ENCODE results near the gene GDA.

GDA gene

GRCh38 chr9:72149231-72149975 is at the start of gene GDA:
Gene GDA, plus strand, starts transcription at chr9:72149440. Its CDS starts 120 bp downstream, at chr9:72149560.
- DNase-seq (ENCODE audit: low read depth in 1 of 2, low spot score in 1 of 2), result no peak

- no peak for DNase-seq (ENCODE audit: low read depth in 1 of 2, low spot score in 1 of 2)
Measured at GRCh38 chr9:72102520-72102919, 46.7 kb upstream of the GDA start.

- DNase-seq (ENCODE audit: low read depth in 1 of 2, low spot score in 1 of 2), result no peak
Measured at GRCh38 chr9:72113056-72113455, 36.2 kb upstream of the GDA start.

- DNase-seq (ENCODE audit: low read depth in 1 of 2, low spot score in 1 of 2), result no peak
Measured at GRCh38 chr9:72119853-72120252, 29.4 kb upstream of the GDA start.

- no peak for DNase-seq (ENCODE audit: low read depth in 1 of 2, low spot score in 1 of 2)
Measured at GRCh38 chr9:72124947-72125346, 24.3 kb upstream of the GDA start.

DNA sequence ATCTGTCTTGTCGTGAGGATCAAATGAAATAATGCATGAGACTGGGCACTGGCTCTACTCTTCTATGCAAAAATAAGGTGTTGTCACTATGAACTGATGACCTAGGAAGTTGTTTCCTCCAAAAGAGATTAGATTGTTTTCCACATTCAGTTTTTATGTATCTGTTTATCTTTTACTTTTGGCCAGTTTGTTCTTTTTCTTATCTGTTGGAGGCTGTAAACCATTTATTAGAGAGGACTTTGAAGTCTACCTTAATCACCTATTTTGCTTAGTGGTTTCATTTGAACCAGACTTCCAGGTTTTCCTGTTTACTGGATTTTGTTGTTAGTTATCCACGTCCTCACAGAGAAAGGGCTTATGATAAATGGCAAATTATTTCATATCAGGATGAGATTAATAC is 21.5 kb upstream of the GDA start:
- no peak for DNase-seq (ENCODE audit: low read depth in 1 of 2, low spot score in 1 of 2)

- DNase-seq (ENCODE audit: low read depth in 1 of 2, low spot score in 1 of 2), result no peak
Measured at GRCh38 chr9:72128526-72128925, 20.7 kb upstream of the GDA start.

DNA sequence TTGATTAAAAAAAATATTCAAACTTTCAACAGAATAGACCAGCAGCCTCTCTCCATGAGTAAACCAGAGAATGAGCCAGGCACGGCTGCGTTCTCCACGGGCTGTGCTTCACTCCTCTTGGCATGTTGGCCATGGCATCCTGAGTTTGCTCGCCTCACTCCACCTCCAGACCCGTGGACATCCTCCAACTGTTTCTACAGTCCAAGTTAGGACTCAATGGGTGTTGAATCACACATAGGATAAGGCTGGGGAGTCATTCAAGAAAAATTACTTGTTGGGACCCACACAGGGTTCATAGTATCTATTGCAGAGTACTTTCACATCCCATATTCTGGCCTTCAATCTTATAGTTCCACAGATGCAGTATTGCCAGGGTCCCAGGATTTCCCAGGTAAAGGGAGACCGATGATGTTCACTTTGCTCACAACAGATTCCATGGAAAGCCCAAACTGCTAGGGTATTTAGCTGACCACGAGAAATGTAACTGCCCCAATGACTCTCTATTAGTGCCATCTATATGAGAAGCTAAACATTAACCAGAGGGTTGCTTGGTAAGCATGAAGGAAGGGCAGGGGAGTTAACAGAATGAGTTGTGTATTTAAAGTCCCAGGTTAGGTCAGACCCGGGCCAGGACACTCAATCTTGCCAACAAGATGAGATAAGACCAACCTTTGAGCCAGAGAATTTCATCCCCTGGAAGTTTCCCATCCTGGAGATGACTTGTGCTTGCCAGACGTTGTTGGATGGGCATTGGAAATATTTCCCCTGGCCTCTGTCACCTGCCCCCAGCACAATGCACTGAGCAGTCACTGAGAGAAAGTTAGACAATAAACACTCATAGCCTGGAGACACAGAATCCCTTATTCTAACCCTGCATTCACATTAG is 19.7 kb upstream of the GDA start:
- no peak for DNase-seq (ENCODE audit: low read depth in 1 of 2, low spot score in 1 of 2)

DNA sequence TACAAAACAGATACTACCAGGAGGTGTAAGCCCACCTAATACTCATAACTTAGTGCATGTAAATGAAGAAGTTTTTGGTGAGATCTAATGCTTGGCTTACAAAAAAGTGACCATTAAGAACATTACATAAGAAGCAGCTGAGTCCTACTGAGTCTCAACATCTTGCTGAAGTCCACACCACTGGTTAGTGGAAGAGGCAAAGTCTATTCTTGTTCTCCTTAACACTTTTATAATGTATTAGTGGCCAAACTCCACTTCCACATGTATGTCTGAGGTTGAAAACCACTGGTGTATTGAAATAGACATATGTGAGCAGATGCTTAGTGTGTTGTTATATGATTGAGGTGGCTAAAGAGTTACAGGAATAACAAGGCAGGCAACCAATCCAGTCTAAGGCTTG is 18.9 kb upstream of the GDA start:
- no peak for DNase-seq (ENCODE audit: low read depth in 1 of 2, low spot score in 1 of 2)

DNA sequence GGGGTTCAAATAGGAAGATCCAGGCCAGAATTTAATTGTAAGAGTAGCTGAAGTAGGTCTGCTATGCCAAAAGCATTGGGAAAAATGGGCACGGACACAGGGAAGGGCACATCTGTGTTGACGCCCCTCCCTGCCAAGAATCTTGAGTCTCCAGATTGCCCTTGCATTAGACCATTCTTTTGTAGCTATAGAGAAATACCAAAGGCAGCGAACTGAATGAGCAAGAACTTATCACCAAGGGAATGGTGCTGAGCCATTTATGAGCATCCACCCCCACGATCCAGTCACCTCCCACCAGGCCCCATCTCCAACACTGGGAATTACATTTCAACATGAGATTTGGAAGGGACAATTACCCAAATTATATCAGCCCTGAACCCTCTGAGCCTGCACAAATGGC is 18.0 kb upstream of the GDA start:
- DNase-seq (ENCODE audit: low read depth in 1 of 2, low spot score in 1 of 2), result no peak

DNA sequence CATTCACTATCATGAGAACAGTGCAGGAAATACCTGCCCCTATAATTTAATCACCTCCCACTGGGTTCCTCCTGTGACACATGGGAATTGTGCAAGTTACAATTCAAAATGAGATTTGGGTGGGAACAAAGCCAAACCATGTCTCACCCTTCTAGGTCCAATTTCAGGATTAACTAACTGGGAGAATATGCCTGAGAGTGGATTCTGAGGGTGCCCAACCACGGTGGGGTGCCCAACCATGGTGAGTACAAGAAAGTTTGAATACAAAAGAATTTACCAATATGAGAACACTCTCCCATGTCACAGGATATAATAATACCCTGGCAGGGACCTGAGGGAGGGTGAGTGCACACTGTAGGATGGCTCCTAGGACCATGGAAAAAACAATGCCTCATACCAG is 17.2 kb upstream of the GDA start:
- no peak for DNase-seq (ENCODE audit: low read depth in 1 of 2, low spot score in 1 of 2)

DNA sequence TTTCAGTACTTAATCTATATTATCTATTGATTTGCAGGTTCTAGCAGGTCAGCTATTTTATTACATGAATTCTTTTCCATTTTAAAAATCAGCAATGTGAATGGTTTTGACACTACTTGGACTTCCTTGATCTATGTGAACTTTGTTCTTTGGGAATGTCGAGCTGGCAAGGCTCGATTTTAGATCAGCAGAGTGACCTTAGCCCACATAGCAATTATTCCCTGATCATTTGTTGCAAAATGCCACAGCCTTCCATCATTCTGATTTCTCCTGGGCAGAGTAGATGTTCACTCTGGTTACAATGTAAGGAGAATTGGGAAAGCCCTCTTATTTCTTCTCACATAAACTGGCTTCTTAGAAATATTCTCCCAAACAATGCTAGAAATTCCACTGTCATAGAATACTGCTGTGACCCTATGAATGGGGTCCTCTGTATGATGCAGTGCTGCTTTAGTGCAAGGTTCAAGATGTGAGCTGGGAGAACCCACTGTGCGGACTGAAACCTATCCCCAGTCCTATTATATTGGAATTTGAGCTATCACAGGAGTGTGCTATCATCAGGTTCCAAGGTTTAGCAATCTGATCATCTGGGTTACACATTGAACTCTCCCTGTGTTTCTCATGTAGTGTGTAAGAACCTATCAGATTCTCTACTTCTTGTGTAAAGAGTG is 15.7 kb upstream of the GDA start:
- no peak for DNase-seq (ENCODE audit: low read depth in 1 of 2, low spot score in 1 of 2)

- no peak for DNase-seq (ENCODE audit: low read depth in 1 of 2, low spot score in 1 of 2)
Measured at GRCh38 chr9:72134801-72135200, 14.4 kb upstream of the GDA start.

DNA sequence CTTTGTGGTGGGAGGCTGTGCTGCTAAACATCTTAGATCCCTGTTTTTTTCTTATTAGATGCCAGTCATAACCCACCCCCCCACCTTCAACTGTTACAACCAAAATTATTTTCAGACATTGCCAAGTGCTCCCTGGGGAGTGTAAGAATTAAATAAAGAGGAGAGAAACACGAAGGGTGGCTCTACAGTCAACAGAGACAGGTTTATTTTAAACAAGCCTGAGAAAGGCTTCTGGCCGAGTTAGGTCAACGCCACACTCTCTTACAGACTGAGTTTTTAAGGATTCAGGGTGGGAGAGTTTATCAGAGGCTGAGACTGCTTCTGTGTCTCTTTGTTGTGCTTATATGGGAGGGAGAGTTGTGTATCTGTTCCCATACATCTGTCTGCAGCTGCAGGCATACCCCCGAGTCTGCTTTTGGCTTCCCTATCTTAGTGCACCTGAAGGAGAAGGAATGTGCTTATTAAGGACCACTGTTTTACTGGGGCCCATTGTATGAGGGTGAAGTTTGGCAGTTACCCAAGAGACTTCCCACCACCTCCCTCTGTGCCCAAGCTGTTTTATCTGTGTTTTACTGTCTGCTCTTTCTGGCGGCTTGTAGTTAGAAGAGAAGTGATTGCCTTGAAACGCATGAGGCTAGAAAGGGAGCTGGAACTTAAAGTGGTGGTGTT is 11.4 kb upstream of the GDA start:
- DNase-seq (ENCODE audit: low read depth in 1 of 2, low spot score in 1 of 2), result no peak

GRCh38 chr9:72139226-72139625 is 10.0 kb upstream of the GDA start:
- DNase-seq (ENCODE audit: low read depth in 1 of 2, low spot score in 1 of 2), result no peak

DNA sequence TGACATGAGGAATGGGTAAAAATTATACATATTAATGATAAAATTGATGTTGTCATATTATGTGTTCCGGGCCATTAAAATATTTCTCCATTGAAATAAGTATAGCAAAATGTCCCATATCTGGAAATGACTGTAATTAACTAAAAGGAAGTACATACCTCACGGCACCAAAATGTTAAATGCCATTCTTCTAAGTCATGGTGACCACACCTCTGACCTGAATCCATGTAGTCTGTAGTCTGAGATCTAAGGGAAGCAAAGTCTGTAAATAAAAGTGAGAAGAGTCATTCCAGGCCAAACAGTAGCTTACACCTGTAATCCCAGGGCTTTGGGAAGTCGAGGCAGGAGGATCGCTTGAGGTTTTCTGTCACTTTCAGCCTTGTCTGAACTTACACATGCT is 8.7 kb upstream of the GDA start:
- no peak for DNase-seq (ENCODE audit: low read depth in 1 of 2, low spot score in 1 of 2)

DNA sequence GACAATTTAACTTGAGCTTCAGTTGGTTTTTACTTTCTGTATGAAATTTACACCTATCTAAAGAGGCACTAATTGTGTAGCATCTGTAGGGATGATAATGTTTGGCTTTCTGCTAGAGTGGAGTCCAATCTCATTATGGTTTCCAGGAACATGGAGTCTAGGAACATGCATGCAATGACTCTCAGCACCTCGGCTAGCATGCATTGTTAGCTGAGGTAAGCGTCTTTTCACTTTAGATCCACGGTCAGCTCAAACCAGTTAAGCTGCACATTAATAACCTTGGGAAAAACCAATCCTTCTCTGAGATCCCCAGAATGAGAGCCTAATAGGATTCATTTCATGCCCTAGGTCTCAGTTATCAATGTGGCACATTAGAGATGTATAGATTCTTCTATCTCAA is 7.8 kb upstream of the GDA start:
- DNase-seq (ENCODE audit: low read depth in 1 of 2, low spot score in 1 of 2), result no peak

DNA sequence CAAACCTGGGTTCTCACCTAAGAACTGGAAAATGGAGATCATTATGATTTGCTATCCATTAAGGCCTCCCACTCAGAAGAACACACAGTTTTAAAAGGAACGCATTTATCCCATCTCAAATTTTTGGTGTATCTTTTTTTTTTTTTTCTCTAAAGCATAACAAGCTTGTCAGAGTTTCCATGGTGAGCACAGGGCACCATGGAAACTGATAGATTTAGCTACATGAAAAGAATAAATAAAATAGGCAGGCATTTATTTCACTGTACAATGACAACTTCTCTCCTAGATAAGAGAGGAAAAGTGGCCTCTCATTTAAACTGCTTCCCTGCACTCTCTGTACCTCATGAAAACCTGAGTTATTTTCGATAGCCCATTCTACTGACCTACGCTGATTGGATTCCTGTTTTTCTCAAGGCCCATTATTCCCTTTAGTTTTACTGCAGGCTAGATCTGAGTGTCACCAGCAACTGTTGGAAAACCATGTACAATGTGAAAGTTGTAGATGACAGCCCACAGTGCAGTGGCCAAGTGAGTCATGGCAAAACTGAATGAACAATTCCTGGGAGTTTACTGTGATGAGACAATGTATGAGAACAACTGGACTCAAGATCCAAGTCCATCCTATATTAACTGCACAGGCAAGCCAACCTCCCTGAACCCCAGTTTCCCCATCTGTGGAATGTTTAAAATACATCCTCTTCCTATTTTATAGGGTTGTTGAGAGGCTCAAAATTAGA is 4.3 kb upstream of the GDA start:
- DNase-seq (ENCODE audit: low read depth in 1 of 2, low spot score in 1 of 2), result no peak

GRCh38 chr9:72145733-72146505 is 3.3 kb upstream of the GDA start:
- DNase-seq (ENCODE audit: low read depth in 1 of 2, low spot score in 1 of 2), result no peak

- no peak for DNase-seq (ENCODE audit: low read depth in 1 of 2, low spot score in 1 of 2)
Measured at GRCh38 chr9:72147676-72148075, 1.6 kb upstream of the GDA start.
